DND-41 (cell line): ENCODE measurements around the gene NDUFAF4.
"Not testable (repeated sequence)": the region's sequence is repeated elsewhere in the genome, so short reads cannot be mapped to it uniquely, and the experiment has no call there.

Experiments
- ATAC-seq: fragments of 200-7000 bp; cut with Tn5 transposase; 3 replicates; pipeline ENCODE4 v1.9.1; 2021; ENCODE audit warnings: low read depth; ENCODE audit not compliant: insufficient read depth
- DNase-seq: peaks from one replicate; pipeline ENCODE4 v3.0.0-alpha.2; 2020
- H2AFZ ChIP-seq: 2 replicates; pipeline ENCODE4 v1.6.0; 2012; ENCODE audit warnings: low read depth, low read length
- H3K27ac ChIP-seq: 2 replicates; pipeline ENCODE4 v1.5.1; 2012; ENCODE audit warnings: low read length, inconsistent platforms
- H3K27me3 ChIP-seq: fragments of 200-600 bp; sonication (generic); 2 replicates; pipeline ENCODE4 v1.6.0; 2012; ENCODE audit warnings: low read length, mild to moderate bottlenecking, inconsistent platforms; ENCODE audit not compliant: insufficient read depth, poor library complexity
- H3K36me3 ChIP-seq: 2 replicates; pipeline ENCODE4 v1.5.1; 2012; ENCODE audit warnings: low read length, inconsistent platforms; ENCODE audit not compliant: insufficient read depth
- H3K4me1 ChIP-seq: 2 replicates; pipeline ENCODE4 v1.5.1; 2012; ENCODE audit warnings: mild to moderate bottlenecking, low read length; ENCODE audit not compliant: insufficient read depth
- H3K4me2 ChIP-seq: 2 replicates; pipeline ENCODE4 v1.6.0; 2012; ENCODE audit warnings: mild to moderate bottlenecking, moderate library complexity, low read length, inconsistent platforms; ENCODE audit not compliant: insufficient read depth
- H3K4me3 ChIP-seq, 2 experiments: fragments of 200-600 bp in 1 of 2; shearing (Covaris generic) in 1 of 2; 2 replicates each; pipeline ENCODE4 v1.5.1; 2012 to 2016; ENCODE audit warnings: inconsistent platforms in 2 of 2, low read length in 2 of 2, mild to moderate bottlenecking in 2 of 2, low read depth in 1 of 2, moderate library complexity in 1 of 2
- H3K79me2 ChIP-seq: 2 replicates; pipeline ENCODE4 v1.6.0; 2012; ENCODE audit warnings: low read length, inconsistent platforms; ENCODE audit not compliant: insufficient read depth
- H3K9ac ChIP-seq: 2 replicates; pipeline ENCODE4 v1.6.0; 2012; ENCODE audit warnings: low read depth, mild to moderate bottlenecking, inconsistent platforms, low read length, moderate library complexity
- H3K9me3 ChIP-seq: 2 replicates; pipeline ENCODE4 v1.5.1; 2012; ENCODE audit warnings: low read length, moderate library complexity, mild to moderate bottlenecking, inconsistent platforms; ENCODE audit not compliant: insufficient read depth, severe bottlenecking
- H4K20me1 ChIP-seq: 2 replicates; pipeline ENCODE4 v1.6.0; 2012; ENCODE audit warnings: low read length; ENCODE audit not compliant: insufficient read depth
- CTCF ChIP-seq: IDR thresholded peaks from 2 replicates; pipeline ENCODE4 v1.5.1; 2012; ENCODE audit warnings: borderline replicate concordance, low read length, moderate library complexity, mild to moderate bottlenecking; ENCODE audit not compliant: poor library complexity, severe bottlenecking; ENCODE audit errors: extremely low read depth
- EZH2 ChIP-seq: IDR thresholded peaks from 3 replicates; pipeline ENCODE4 v1.6.1; 2012; ENCODE audit warnings: borderline replicate concordance, low read depth, mild to moderate bottlenecking, moderate library complexity, low read length, inconsistent platforms; ENCODE audit not compliant: severe bottlenecking

The NDUFAF4 gene

GRCh38 chr6:96889146-96889545 is 8.5 kb downstream of the NDUFAF4 start:
- TF ChIP-seq CTCF = no peak
- TF ChIP-seq EZH2 = no peak
- Histone ChIP-seq H3K27ac (no peak overlapping the region), H3K4me3 (no peak overlapping the region), H3K4me1 (peaks cover 11% of the 10 kb centered on the region), H3K9ac (no peak overlapping the region), H3K9me3 (no peaks in the 10 kb centered on the region), H3K36me3 (peaks cover 37% of the 10 kb centered on the region), H4K20me1 (peaks cover 15% of the 10 kb centered on the region), H3K27me3 (no peaks in the 10 kb centered on the region), H2AFZ (no peak overlapping the region), H3K4me2 (no peak overlapping the region), H3K79me2 (peaks cover 10% of the 10 kb centered on the region)
- no peak for ATAC-seq
- no peak for DNase-seq

GRCh38 chr6:96888745-96889144 is 8.9 kb downstream of the NDUFAF4 start:
- no peak for ATAC-seq
- TF ChIP-seq EZH2 = no peak
- TF ChIP-seq CTCF = no peak
- no peak for DNase-seq
- Histone ChIP-seq H3K4me2 (no peak overlapping the region), H2AFZ (no peak overlapping the region), H3K4me3 (no peak overlapping the region), H3K9me3 (no peaks in the 10 kb centered on the region), H3K36me3 (peaks cover 33% of the 10 kb centered on the region), H4K20me1 (peaks cover 12% of the 10 kb centered on the region), H3K79me2 (peaks cover 6% of the 10 kb centered on the region; the same call in 1 of the 2 replicates), H3K9ac (no peak overlapping the region), H3K27ac (no peak overlapping the region), H3K4me1 (peaks cover 8% of the 10 kb centered on the region), H3K27me3 (no peaks in the 10 kb centered on the region)

GRCh38 chr6:96886519-96886918 is 11.2 kb downstream of the NDUFAF4 start:
- DNase-seq = no peak
- H4K20me1 ChIP-seq = no peaks in the 10 kb centered on the region; the same call in 1 of the 2 replicates
- peaks cover 12% of the 10 kb centered on the region for H3K36me3 ChIP-seq
- H3K9ac ChIP-seq = no peak overlapping the region
- no peak for ATAC-seq
- H3K27me3 ChIP-seq = no peaks in the 10 kb centered on the region
- no peak overlapping the region for H3K4me3 ChIP-seq
- no peak overlapping the region for H2AFZ ChIP-seq
- no peaks in the 10 kb centered on the region for H3K79me2 ChIP-seq
- H3K27ac ChIP-seq = no peak overlapping the region
- peaks cover 8% of the 10 kb centered on the region for H3K4me1 ChIP-seq
- no peak overlapping the region for H3K4me2 ChIP-seq
- no peak for TF ChIP-seq EZH2
- no peak for TF ChIP-seq CTCF
- no peaks in the 10 kb centered on the region for H3K9me3 ChIP-seq

- not testable (repeated sequence) for H3K27me3 ChIP-seq, H3K79me2 ChIP-seq, H3K4me1 ChIP-seq, H3K9ac ChIP-seq, H3K36me3 ChIP-seq, H3K9me3 ChIP-seq, H3K27ac ChIP-seq, H4K20me1 ChIP-seq, H3K4me3 ChIP-seq
- ATAC-seq = peak; percentile 97
- Histone ChIP-seq H2AFZ (peak overlapping the region; percentile 61), H3K4me2 (peak overlapping the region; percentile 47; the same call in 1 of the 2 replicates)
- peak; percentile 50 for DNase-seq
Observed at GRCh38 chr6:96885187-96885631, 12.5 kb downstream of the NDUFAF4 start.
